NCI-H1048 (cell line): Measurements from ENCODE around the gene IFT80.

Experiments
- DNase-seq: peaks from one replicate; lab custom pipeline; 2025; lab: John Stamatoyannopoulos, UW

The IFT80 gene

DNA sequence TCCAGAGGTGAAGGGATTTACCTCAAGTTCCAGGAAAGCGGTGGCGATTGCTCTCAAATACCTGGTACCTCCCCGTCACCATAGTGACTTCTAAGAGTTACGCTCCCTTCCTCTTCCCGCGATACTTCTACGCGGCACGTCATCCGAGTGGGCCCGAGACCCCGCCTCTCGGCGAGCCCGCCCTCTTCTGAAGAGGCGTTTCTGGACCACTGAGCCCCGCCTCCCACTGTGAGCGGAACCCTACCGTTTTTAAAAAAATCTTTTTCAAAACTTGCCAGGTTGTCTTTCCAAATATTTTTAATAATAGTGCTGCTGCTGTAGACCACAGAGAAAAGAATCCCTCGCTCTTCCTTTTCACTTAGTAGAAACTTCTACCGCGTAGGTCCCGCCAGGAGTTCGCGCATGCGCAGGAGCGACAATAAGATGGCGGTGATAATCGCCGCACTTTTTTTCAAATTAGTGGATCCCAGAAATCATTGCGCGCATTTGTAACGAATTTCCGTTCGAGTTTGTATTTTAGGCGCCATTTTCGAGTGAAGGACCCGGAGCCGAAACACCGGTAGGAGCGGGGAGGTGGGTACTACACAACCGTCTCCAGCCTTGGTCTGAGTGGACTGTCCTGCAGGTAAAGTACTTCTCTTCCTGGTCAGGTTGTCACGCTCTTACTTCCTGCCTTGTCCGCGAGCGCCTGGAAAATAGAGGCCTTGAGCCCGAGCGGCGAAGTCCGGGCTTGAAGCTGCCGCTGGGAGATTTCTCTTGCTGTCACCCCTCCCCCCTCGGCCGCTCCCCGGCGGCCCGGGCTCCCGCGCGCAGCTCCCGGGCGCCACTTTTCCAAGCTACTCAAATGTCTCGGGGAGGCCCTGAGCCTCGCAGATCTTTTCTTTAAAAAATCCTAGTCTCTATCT is at the start of gene IFT80, which contains the start of gene SMC4:
IFT80 (minus strand) TSS at position 101 of the 905 bp plus-strand sequence. CDS start 14,625 bp downstream, outside the sequence.
SMC4 (plus strand) TSS at position 526 of the 905 bp plus-strand sequence. CDS start 1,177 bp downstream, outside the sequence.
- DNase-seq = peak; percentile 88

DNA sequence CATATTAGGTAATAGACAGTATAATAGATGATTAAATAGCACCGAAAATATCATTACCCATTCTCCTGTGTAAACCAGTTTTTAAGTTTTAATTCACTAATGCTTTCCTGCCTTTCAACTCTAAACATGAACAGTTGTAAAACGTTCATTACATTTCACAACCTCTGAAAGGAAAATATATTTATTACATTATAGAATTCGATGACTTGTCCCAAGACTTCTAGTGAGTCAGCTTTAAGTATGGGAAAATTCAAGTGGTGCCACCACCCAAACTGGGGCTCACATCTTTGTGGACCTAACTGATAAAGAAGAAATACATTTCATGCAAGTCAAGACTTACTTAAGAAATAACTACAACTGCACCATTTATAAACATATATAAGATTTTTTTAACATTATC is 48.5 kb upstream of the IFT80 start:
- DNase-seq = no peak

DNA sequence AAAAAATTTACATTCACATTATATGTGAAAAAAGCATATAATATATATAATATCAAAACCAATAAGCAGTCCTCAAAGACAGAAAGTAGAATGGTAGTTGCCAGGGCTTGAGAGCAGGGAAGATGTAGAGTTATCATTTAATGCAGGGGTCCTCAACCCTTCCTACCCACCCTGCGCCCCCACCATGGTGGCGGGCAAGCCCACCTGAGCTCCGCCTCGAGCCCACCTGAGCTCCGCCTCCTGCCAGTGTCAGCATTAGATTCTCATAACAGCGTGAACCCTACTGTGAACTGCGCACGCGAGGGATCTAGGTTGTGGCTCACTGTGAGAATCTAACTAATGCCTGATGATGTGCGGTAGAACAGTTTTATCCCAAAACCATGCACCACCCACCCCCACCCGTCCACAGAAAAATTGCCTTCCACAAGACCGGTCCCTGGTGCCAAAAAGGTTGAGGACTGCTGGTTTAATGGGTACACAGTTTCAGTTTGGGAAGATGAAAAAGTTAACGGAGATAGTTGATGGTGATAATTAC is 47.6 kb upstream of the IFT80 start:
- no peak for DNase-seq

DNA sequence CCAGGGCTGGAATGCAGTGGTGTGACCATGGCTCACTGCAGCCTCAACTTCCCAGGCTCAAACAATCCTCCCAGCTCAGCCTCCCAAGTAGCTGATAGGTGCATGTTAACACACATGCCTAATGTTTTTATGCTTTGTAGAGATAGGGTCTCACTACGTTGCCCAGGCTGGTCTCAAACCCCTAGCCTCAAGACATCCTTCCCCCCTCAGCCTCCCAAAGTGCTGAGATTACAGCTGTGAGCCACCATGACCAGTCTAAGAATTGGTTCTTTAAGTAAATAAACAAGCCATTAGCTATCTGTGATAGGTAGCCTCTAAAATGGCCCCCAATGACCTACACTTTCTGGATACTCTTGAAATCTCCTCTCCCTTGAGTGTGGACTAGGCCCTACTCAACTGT is 46.8 kb upstream of the IFT80 start:
- DNase-seq = no peak

DNA sequence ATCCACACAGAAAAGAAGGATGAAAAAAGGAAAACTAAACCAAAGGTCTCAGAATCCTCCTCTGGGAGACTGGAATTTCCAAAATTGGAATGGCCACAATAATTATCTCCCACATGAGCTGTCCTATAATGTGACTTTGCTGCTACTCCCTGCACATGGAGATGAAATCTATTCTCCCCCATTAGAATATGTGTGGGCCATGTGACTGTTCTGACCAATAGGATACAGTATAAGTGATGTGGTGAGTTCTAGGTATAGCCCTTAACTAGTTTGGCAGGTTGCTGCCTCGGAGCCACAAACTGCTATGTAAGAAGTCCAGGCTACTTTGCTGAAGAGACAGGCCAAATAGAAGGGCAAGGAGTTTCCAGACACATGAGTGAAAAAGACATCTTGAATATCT is 45.4 kb upstream of the IFT80 start:
- no peak for DNase-seq

DNA sequence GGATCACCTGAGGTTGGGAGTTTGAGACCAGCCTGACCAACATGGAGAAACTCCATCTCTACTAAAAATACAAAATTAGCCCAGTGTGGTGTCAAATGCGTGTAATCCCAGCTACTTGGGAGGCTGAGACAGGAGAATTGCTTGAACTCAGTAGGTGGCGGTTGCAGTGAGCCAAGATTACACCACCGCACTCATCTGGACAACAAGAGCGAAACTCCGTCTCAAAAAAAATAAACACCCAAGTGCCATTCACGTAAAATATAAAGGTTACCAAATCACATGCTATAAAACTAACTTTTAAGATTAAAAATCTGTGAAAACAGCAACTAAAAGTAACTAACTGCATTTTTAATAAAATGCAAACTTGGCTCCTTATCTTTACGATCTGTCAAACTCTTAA is 41.7 kb upstream of the IFT80 start:
- DNase-seq = no peak

DNA sequence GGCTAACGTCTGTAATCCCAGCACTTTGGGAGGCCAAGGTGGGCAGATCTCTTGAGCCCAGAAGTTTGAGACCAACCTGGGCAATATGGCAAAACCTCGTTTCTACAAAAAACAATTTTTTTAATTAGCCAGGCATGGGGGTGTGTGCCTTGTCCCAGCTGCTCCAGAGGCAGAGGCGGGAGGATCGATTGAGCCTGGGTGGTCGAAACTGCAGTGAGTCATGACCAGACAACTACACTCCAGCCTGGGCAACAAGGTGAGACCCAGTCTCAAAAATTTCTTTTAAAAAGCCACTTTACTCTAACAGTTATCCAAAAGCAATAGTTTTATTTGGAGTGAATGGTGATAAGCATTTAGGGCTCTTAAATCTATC is 38.0 kb upstream of the IFT80 start:
- DNase-seq = no peak

DNA sequence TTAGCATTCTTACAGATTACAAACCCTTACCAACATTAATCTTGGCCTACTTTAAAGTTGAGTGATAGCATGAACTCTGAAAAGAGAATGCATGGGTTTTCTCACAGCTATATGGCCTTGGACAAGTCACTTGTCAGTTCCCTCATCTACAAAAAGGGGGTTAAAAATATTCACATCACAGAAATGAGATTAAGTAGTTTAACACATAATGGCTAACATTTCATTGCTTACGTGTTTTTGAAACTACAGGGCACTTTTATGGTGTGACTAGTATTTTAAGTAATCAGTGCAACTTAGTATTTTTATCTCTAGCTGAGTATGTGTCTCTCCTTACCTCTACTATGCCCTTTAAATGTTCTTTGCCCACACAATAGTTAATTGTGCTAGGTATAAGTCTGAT is 36.7 kb upstream of the IFT80 start:
- DNase-seq = no peak

DNA sequence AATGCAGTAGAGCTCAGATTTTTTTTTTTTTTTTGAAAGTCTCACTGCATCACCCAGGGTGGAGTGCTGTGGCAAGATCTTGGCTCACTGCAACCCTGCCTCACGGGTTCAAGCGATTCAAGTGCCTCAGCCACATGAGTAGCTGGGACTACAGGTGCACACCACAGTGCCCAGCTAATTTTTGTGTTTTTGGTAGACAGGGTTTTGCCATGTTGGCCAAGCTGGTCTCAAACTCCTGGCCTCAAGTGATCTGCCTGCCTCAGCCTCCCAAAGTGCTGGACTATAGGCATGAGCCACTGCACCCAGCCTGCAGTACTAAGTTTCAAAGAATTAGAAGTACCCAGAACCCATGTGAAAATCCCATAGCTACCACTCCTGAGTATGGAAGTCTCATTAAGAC is 36.1 kb upstream of the IFT80 start:
- DNase-seq = no peak

DNA sequence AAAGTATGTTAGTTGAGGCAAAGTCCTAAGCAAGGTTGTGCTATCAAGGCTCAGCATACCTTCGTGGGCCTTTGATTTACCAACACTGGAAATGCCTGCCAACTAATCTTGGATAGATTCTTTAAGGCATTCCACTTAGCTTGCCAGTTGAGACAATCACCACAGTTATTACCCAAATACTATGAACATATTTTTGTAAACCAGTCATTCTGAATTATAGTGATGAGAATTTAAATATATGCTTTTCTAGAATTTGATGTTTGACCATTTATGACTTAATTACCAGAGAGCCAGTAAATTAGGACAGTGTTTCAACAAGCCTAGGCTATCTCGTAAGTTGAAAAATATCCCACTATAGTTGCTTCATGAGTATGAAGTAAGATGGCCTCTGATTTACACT is 35.0 kb upstream of the IFT80 start:
- DNase-seq = no peak

DNA sequence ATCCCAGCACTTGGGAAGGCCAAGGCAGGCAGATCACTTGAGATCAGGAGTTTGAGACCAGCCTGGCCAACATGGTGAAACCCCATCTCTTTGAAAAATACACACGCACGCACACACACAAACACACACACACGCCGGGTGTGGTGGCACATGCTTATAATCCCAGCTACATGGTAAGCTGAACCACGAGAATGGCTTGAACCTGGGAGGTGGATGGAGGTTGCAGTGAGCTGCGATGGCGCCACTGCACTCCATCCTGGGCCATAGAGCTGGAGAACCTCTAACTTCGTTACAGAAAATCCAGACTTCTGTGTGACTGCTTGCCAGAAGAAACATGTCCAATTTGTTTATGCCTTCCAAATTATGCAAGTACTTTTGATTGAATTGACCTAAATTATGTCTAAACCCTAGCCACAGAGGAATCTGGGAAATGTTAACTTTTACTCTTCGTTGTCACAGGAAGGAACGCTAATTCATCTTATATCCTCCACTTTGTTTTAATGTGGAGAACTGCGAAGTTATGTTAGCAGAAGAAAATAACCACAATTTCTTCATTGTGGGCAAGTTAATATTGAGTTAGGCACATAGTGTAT is 28.9 kb upstream of the IFT80 start:
- no peak for DNase-seq

DNA sequence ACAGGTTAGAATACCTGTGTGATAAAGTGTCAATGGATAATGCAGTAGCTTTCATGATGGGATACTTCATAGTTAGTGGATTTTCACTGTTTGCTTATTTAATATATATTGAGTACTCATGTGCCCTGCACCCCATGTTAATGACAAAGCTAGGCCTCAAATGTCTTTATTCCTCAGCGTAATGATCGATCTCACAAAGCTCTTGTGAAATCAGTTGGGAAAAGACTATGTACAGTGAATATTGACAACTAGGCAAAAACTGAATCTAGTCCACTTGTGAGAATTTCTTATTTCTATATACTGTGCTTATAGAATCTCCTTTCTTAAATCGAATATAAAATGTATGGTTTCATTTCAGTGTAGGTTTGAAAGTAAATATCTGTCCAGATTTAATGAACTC is 18.3 kb upstream of the IFT80 start:
- no peak for DNase-seq

DNA sequence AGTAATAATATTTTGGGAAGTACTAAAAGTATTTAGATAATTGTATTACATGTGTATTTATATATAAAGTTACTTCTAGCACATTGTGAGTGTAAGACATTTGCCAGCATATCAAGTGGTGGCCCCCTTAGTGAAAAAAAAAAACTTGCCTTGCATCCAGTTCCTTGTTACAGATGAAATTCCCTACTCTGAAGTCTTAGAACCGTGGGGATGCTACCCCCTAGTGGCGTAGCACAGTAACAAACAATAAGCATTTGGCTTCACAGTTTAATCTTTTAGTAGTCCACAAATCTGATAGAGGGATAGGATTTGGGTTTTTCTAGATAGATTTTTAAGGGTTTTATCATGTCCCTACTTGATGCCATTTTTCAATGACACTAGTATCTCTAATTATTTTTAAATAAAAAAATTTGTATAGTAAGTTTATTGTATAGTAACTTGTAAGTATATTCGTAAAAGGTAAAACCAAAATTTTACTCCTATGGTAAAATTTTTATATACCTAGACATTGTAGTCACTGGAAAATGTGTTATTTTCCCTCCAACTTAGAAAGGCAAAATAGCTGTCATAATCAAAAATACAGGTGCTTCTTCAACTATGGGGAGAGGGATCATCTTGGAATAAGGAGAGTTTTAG is 14.7 kb upstream of the IFT80 start:
- DNase-seq = peak; percentile 54

DNA sequence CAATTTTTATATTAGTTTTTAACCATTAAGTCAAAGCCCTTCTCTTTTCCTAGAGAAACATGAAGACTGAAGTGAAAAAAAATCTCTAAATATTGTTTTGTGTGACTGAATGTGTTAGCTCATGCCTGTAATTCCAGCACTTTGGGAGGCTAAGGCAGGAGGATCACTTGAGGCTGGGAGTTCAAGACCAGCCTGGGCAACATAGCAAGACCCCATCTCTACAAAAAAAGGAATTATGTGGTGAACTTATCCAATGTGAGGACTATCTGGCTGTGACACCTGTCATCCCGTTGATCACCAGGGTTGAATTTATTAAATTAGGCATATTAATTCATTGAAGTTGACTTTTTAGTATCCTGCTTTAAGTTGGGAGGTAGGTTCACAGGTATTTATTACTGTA is 13.5 kb upstream of the IFT80 start:
- no peak for DNase-seq

DNA sequence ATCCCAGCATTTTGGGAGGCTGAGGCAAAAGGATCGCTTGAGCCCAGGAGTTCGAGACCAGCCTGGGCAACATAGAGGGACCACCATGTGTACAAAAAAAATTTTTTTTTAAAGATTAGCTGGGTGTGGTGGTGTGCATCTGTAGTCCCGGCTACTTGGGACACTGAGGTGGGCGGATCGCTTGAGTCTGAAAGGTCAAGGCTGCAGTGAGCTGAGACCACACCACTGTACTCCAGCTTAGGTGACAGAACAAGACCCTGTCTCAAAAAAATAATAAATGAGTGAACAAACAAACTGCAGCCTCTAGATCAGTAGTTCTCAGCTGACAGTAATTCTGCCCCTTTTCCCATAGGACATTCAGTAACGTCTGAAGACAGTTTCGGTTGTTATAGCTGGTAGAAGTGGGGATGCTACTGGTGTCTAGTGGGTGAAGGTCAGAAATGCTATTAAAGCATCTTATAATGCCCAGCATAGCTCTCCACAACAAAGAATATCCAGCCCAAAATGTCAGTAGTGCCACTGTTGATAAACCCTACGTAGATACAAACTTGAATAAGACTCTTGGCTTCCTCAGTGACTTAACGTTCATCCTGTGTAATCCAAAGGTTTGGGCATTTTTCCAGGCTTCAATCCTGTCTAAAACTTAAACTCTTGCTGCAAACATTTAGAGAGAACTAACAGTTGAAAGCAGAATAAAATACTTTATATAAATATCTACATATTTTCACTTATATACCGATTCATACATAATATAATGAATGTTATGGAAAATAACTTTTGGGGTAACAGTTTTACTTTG is 11.0 kb upstream of the IFT80 start:
- DNase-seq = no peak

DNA sequence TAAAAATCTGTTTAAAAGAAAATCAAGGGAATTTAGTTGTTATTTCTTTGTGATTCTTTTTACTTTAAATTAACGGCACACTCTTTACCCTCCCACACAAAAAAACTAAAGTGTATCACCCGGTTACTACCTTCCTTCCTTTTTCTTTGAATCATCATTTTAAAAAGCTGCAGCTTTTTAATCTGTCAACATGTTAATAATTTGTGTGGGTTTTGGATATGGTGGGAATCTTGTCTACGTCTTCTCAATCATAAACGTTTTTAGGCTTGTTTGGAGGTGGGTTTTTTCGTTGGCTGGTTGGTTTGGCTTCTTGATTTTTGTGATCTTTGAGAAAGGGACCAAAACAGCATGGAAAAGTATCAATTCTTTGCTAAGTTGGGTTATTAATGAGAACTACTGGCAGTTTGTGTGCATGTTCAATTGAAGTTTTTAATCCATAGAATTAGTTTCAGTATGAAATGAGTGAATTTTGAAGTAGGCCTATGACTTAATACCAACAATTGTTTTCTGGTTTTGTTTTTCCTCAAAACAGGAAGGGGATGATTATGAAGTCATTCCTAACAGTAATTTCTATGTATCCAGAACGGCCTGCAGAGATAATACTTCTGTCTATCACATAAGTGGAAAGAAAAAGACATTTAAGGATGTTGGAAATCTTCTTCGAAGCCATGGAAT is 4.9 kb upstream of the IFT80 start:
- no peak for DNase-seq

DNA sequence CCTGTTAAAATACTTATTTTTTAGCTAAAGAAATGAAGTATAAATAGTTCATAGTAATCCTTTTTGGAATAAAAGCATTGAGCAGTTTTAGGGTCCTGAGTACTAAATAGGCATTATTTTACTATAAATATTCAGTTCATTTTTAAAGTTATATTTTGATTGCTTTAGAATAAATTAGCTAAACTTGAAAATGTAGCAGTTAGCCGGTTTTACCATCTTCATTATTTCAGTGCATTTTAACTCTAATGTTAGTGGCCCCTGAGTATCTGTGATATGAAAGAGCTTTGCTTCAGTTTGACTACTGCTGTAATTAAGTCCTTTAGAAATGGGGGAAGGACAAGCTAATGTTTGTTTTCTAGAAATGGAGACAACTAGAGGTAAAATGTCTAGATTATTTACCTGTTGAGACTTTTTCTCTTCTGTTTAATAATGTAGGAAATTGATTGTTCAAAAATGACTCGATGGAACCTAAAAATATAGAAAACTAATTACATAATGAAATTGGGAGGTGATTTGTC is 4.1 kb upstream of the IFT80 start:
- no peak for DNase-seq

DNA sequence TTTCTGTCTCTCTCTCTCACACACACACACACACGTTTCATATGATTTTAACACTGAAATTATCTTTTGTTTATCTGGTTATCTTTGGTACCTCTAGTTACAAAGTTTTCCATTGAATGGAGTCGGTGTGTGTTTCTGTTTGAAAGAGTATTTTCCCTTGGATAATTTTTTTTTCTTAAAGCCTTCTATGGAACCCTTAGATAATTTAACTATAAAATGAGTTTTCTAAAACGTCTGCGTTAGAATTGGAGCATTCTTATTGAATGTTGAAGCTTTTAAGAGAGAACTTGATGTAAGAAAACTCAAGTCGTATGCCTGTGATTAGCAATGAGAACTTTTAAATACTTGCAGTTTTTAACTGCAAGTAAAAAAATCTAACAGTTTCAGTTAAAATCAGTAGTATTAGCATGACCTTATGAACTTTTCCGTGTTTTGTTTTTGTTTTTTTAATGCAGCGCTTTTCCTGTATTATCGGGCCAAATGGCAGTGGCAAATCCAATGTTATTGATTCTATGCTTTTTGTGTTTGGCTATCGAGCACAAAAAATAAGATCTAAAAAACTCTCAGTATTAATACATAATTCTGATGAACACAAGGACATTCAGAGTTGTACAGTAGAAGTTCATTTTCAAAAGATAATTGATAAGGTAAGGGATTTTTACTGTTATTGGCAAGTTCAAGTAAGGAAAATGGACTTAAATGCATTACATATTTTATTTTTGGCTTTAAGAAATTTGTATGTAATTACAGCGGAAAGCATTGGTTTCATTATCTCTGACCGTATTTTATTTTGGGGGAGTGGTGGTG is 3.4 kb upstream of the IFT80 start:
- no peak for DNase-seq

DNA sequence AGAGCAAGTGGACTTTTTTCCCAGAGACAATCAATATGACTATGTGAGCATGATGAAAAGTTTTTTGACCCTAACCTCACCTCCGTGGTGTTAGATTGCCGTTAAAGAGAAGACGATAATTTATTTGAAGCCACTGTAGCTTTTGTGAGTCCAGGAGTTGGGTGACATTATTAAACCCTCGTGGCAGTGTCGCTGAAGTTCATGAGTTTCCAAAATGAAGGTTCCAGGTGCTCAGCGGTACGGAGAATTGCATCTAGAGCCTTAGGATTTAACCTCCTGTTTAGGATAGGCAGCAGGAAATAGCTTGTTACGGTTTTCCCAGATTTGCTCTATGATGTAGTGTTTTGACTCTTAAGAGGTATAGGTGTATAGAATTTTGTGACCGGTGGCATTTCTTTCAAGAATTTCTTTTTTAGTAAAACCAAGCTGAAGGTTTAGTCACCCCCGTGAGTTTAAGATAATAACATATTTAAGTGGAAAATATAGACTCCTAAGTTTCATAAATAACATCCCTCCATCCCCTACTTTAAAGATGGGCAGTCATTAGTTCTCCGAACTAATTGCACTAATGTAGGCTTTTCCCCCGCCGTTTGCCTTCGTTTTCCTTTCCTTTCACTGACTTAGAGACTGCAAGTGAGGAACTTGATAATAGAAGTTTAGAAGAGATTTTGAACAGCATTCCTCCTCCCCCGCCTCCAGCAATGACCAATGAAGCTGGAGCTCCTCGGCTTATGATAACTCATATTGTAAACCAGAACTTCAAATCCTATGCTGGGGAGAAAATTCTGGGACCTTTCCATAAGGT is 2.5 kb upstream of the IFT80 start:
- DNase-seq = no peak
